Ureter (tissue), 1 donor: ENCODE data around the gene ELAC1. TPM values are rescaled to one million over a fixed set of nuclear protein-coding genes. Genes with fewer than 3 reads are reported as not detected.
"Not testable (repeated sequence)": the region's sequence is repeated elsewhere in the genome, so short reads cannot be mapped to it uniquely, and the experiment has no call there.

Experiments used
- DNase-seq: peaks from one replicate; pipeline ENCODE4 v3.0.0-alpha.2; 2020; ENCODE audit warnings: low spot score
- total RNA-seq: library from RNA; stranded (reverse); gene quantifications from one replicate; pipeline ENCODE4 v1.2.4, GENCODE V29; 2023
- donor health status: DM: yes; HTN: yes; CAD: no.

ELAC1 gene
- total RNA-seq, 1 donor from 2014 or later: 9.6 TPM

DNA sequence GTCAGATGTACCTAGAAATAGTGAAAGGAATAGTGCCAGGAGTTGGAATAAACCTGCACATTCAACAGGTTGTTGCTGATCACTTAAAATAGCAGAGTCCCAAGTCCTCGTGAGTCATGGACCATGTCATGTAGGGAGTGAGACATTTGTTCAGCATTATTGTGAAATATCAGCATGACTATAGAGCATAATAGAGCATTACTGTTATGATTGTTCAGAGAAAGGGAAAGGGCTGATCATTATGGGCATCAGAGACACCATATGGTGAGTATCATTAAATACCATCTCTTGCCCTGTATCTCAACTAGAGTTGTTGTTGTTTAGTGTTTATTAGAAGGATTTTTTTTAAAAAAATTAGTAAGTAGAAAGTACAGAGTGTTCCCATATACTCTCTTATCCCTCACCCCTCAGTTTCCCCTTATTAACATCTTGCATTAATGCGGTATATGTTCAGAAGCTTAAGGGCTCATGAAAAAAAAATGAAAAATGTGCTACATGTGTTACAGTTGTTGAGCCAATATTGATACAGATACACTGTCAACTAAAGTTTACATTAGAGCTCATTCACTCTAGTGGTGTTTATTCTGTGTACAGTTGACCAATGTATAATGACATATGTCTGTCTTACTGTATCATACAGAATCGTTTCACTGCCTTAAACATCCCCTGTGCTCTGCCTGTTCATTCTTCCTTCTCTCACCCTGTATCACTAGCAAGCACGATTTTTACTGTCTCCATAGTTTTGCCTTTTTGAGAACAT is 5.7 kb downstream of the ELAC1 start:
- no peak for DNase-seq

DNA sequence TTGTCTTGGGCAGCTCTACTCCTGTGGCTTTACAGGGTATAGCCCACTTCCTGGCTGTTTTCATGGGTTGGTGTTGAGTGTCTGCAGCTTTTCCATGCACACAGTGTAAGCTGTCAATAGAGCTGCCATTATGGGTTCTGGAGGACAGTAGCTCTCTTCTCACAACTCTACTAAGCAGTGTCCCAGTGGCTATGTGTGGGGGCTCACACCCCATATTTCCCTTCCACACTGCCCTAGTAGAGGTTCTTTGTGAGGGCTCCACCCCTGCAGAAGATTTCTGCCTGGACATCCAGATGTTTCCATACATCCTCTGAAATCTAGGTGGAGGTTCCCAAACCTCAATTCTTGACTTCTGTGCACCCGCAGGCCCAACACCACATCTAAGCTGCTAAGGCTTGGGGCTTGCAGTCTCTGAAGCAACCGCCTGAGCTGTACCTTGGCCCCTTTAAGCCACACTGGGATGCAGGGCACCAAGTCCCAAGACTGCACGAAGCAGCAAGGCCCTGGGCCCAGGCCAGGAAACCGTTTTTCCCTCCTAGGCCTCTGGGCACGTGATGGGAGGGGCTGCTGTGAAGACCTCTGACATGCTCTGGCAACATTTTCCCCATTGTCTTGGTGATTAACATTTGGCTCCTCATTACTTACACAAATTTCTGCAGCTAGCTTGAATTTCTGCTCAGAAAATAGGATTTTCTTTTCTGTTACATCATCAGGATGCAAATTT is 9.4 kb downstream of the ELAC1 start:
- no peak for DNase-seq

DNA sequence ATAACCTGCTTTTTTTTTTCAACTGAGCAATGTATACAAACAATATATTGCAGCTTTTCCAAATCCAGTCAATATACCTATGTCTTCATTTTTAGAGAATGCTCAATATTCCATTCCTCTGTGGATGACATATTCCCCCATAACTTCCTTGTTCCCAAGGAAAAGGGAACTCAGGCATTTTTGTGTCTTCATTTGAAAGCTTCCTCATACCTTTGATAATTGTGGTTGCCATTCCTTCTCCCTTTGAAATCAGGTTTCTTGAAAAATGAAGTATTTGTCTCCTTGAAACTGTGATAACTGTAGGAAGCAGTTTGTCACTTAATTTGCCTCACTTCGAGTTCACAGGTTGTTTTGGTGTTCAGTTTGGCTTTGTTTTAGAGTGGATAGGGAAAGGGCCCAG is 13.5 kb downstream of the ELAC1 start:
- no peak for DNase-seq

DNA sequence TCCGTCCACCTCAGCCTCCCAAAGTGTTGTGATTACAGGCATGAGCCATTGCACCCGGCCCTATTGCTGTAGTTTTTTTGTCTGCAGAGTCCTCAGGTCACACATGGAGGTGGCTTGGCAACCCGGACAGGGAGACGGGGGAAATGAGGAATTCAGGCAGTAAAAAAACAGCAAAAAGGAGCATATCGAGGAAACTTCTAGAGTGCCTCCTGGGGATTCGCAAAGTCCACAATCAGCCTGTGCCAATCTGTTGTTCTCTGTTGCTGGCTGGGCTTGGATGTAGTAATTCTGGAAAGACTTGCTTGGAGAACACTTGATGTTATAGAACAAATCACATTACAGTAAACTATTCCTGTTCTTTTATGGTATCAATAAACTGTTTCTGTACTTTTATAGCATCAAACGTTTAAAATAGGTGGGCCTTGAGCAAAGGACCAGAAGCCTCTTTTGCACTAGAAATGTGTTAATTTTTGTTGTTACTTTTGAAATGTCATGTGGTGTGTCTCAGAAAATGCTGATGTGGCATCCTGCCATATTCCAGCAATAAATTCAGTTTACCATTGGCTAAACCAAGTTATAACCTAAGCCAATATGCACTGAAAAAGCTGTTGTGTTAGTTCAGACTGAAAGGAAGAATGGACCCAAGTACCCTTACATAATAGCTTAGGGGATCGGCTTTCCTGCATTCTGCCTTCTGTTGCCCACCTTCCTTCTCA is 14.4 kb downstream of the ELAC1 start:
- no peak for DNase-seq

DNA sequence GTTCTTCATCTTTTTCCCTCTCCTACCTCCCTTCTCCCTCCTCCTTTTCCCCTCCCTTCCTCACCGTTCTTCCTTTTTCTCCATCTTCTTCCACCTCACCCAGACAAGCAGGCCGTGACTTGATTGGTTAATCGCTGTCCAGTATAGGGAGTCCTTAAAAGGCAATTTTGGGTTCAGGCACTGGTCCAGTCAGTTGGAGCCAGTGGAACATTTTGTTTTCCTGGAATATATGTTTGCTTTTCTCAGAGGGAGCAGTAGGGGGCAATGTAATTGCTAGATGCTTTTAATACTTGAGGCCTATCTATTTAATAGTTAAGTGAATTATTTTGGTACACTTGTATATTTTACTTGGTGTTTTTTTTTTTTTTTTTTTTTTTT is 15.0 kb downstream of the ELAC1 start:
- no peak for DNase-seq

DNA sequence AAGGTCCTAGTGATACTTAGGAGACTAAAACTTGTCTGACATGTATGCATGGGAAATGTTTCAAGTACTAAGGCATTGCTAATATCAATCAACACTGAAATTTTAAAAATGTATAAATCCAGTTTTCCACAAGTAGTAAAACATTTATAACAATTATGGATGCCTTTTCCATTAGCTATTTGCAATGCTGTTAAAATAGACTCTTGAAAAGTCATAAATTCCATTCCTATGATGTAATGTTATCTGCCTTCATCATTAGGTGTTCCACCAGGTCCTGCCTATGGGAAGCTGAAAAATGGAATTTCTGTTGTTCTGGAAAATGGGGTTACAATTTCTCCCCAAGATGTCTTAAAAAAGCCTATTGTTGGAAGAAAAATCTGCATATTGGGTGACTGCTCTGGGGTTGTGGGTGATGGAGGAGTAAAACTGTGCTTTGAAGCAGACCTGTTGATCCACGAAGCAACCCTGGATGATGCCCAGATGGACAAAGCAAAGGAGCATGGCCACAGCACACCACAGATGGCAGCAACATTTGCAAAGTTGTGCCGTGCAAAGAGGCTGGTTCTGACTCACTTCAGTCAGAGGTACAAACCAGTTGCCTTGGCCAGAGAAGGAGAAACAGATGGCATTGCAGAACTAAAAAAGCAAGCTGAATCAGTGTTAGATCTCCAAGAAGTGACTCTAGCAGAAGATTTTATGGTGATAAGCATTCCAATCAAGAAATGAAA is 18.7 kb downstream of the ELAC1 start:
- no peak for DNase-seq

DNA sequence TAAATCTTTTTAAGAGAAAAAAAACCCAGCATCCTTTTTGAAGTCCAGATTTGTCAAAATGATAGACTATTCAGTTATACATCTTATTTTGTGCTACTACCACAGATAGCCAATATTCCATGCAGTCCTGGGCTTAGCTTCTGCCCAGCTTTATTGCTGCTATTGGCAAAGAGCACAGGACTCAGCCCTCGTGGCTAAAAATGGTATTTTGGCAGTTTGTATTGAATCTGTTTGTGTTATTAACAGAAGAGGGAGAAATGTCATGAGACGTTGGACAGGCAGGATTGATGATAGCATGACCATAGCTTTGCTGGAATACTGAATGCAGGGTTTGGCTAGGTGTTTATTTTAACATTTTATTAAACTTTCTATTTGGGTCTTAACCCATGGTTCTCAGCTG is 19.4 kb downstream of the ELAC1 start:
- DNase-seq: no peak

DNA sequence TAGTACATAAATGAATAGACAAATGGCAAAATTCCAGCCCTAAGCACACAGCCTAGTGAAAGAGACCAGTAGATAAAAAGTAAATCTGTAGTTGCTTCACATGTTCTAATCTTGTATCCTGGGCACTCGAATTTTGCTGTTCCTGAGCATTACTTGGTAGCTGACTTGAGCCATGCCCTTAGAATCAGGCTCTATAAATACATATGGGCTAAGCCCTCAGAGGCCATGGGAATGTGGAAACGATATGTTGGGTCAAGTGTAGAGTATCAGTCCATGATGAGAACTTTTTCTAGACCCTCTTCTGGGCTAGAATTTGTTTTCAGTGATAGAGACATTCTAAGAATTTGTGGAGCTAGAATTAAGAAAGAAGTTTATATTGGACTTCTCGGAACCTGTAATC is 21.9 kb downstream of the ELAC1 start:
- no peak for DNase-seq

DNA sequence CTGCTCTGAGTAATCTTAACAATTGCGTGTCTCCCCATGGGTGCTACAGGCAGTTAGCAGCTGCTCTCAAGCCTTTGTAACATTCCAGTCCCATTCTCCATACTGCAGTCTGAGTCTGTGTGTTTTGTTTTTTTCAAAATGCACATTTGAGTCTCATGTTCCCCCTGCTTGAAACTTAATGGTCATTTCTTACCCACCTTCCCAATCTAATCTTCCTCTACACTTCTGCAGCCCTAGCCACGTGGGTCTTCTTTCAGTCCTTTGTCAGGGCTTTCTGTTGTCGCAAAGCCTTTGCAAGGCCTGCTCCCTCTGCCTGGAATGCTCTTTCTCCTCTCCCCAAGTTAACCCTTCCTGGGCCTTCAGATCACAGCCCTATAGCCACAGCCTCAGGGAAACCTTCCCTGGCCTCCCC is 24.5 kb downstream of the ELAC1 start:
- no peak for DNase-seq

DNA sequence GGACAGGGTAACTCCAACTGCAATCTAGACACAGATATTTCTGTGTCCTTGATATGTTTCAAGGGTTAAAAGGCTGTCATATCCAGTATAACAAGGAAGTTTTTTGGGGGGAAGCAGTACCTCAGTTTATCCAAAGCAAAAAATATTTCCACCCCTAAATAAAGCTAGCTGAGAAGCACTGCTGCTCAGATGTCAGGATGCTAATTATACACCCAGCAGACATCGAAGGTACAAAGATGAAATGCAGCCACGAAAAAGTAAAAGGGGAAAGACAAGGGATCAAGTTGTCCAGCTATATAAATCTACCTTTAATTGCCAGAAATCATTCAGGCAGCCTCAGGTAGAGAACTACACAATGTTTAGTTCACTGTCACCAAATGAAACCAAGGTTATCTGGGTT is 26.2 kb downstream of the ELAC1 start:
- DNase-seq: no peak

DNA sequence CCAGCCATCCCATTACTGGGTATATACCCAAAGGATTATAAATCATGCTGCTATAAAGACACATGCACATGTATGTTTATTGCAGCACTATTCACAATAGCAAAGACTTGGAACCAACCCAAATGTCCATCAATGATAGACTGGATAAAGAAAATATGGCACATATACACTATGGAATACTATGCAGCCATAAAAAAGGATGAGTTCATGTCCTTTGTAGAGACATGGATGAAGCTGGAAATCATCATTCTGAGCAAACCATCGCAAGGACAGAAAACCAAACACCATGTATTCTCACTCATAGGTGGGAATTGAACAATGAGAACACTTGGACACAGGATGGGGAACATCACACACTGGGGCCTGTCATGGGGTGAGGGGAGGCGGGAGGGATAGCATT is 35.3 kb downstream of the ELAC1 start:
- DNase-seq: not testable (repeated sequence)

DNA sequence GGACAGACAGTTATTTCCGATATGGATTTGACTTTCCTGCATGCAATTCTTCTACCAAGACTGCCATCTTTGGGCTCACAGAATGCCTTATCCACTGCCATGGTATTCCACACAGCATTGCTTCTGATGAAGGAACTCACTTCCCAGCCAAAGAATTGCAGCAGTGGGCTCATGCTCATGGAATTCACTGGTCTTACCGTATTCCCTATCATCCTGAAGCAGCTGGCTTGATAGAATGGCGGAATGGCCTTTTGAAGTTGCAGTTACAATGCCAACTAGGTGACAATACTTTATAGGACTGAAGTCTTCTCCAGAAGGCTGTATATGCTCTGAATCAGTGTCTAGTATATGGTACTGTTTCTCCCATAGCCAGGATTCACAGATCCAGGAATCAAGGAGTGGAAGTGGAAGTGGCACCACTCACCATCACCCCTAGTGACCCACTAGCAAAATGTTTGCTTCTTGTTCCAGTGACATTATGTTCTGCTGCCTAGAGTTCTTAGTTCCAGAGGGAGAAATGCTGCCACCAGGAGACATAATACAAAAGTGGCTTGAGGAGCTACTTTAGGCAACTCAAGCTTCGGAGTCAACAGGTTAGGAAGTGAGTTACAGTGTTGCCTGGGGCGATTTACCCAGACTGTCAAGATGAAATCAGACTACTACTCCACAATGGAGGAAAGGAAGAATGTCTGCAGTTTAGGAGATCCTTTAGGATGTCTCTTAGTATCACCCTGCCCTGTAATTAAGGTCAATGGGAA is 38.4 kb downstream of the ELAC1 start:
- no peak for DNase-seq

DNA sequence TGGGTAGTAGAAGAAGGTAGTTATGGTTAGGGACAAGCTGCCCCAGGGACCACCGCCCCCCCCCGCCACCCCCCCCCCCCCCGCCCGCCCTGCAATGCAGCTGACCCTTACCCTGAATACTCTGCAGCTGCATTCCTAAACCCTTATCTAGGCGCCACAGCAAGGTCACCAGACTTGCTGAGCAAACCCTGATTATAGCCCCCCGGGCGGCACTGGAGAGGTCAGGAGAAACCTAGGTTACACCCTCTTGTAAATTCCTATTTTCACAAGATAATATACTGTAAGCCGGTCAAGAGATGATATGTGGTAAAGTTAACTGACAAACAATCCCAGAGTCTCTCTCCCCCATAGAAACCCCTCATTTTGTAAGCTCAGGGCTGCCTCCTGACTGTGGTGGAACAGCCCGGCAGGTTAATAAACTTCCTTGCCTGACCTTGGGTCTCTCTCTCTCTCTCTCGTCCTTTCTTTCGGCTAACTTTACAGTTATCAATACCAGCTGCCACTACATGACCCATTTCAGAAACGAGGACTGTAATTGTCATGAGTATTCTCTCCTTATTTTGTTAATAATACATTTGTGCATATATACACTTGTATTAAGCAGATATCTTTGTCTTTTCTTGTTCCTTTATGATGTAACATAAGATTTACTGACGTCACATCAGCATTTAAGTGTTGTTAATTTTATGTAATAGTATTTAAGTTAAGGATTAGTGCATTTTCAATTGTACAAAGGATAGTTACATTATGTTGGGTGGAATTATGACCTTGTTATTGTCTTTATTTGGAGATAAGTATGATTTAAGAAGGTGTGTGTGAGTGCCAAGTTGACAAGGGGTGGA is 39.3 kb downstream of the ELAC1 start:
- DNase-seq: no peak

DNA sequence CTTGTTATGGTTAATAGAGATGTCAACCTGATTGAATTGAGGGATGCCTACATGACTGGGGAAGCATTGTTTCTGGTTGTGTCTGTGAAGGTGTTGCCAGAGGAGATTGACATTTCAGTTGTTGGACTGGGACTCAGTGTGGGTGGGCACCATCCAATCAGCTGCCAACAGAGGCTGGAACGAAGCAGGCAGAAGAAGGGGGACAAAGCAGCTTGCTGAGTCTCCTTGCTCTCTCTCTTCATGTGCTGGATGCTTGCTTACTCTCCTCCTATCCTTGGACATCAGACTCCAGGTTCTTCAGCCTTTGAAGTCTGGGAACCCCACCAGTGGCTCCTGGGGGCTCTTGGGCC is 39.9 kb downstream of the ELAC1 start:
- no peak for DNase-seq

DNA sequence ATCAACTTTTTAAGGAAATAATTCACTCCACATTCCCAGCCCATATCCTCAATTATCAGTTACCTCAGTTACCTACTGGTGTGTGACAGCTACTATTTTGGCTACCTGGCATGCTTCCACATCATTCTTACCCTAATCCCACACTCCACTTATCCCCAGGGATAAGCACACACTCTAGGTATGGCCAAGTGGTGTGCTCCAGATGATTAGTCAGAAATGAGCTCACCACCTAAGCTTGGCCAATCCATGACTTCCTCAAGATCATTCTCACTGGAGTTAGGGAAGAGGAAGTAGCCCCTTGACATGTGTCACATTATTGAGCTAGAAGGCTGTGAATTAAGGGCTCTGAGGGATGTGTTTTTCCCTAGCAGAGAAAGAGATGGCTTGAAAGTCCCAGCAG is 41.2 kb downstream of the ELAC1 start:
- DNase-seq: no peak

DNA sequence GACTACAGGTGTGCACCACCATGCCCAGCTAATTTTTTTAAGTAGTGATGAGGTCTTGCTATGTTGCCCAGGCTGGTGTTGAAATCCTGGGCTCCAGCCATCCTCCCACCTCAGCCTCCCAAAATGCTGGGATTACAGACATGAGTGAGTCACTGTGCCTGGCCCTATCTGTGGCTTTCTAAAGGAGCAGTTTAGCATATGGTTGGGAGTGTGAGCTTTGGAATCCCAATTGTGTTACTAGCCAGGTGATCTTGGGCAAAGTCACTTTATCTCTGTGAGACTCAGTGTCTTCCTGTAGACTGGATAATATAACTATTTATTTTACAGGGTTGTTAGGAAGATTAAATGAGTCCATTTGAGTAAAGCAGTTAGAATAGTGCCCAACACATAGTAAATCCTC is 42.4 kb downstream of the ELAC1 start:
- DNase-seq: no peak

DNA sequence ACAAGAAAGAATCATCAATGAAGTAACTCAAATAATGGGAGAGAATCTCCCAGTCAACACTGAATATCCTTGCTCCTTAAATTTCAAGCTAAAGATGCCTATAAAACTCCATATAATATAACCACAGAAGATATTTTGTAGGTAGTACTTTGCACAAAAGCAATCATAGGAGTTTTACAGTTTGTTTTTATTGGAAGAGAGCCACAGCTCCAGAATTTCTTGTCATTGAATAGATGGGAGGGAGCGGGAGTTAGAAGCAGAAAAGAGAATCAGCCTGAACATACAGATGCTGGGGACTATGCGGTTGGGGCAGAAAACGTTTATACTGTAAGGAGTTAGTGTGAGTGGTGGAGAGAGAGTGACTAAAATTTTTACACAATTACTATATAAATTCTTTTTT is 43.9 kb downstream of the ELAC1 start:
- DNase-seq: no peak

DNA sequence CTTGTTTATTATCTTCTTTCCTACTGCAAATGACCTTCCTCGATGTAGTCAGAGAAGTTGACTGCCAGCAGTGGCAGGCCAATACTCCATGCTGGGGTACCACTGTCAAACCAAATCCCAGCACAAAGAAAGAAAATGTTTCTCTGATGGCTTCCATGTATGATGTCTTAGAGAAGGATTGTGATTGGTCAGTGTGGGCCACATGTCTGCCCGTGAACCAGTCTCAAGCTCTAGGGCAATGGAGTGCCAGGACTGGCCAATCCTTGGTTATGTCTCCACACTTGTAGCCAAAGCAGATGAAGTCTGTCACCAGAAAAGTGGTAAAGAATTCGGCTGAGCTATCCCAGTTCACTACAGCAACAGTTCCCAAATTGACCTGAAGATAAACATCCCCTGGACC is 44.6 kb downstream of the ELAC1 start:
- DNase-seq: no peak

DNA sequence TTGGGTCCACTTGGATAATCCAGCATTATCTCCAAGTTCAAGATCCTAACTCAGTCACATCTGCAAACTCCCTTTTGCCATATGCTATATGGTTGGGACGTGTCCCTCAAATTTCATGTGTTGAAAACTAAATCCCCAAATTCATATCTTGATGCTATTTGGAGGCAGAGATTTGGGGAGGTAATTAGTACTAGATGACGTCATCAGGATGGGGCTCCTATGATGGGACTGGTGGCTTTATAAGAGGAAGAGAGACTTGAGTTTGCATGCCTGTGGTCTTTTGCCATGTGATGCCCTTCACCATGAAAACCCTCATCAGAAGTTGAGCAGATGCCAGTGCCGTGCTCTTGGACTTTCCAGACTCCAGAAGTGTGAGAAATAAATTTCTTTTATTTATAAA is 45.4 kb downstream of the ELAC1 start:
- DNase-seq: no peak

DNA sequence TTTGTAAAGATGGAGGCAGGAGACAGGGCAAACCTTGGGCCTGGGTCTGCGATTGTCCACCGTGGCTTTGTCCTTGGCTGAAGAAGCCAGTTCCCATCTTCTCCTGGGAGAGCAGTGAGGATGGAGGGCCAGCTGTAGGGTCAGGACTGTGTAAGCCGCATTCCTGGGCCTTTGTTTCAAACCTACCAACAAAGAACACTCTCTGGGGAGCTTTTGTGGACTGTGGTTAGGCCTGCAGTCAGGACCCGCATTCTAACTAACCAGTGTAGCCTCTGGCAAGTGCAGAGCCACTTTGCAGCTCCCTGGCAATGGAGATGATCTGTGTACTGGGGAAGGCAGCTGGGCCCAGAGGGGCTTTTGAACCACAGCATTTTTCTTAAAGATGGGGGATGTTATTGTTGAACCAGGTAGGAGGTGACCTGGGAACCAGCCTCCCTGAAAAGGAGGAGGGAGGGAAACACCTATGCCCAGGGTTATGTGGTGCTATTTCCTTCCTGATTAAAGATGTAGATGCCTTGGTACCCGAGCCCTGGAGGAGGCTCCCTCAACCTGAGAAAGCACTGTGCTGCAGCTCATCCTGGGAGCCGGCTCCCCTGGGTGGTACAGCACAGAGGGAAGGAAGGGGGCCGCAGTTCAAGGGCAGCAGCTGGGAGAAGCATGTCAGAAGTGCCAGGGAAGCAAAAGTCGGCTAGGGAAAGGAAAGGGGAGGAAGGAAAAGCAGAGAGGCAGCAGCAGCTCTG is 49.5 kb downstream of the ELAC1 start:
- no peak for DNase-seq
